D721Med (cell line): ENCODE data around the gene SMYD2.

Experiments
- DNase-seq: peaks from one replicate; pipeline ENCODE4 v3.0.0; 2011; ENCODE audit warnings: low spot score; ENCODE audit not compliant: insufficient read length
- FAIRE-seq: peaks from 2 replicates; lab custom pipeline; 2011; peaks lifted over from hg19 to GRCh38; lab: Jason Lieb, UNC
- TF ChIP-seq, protein P1 (sequence below): IDR thresholded peaks from 2 replicates; pipeline ENCODE4 v1.5.1; 2012; ENCODE audit warnings: mild to moderate bottlenecking, control low read depth; ENCODE audit not compliant: insufficient read depth; ENCODE audit errors: missing control alignments

SMYD2 gene

DNA sequence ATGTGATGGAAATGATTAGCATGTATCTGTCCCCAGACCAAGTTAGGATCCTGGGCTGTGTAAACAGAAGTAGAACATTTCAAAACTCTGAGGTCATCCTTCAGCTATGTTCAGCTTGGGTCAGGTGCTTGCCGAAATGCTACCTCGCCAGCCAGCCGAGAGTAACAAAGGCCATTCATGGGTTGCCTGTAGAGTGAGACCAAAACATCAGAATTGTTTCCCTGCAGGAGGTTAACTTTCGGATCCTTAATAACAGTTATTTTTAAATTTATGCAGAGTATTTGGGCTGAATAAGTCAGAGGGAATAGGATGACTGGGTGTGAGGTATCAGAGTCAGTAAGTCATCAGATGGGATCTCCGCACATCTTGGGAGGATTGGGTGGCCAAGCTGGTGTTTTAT, 35.6 kb downstream of the SMYD2 start:
- TF ChIP-seq, protein P1, sequence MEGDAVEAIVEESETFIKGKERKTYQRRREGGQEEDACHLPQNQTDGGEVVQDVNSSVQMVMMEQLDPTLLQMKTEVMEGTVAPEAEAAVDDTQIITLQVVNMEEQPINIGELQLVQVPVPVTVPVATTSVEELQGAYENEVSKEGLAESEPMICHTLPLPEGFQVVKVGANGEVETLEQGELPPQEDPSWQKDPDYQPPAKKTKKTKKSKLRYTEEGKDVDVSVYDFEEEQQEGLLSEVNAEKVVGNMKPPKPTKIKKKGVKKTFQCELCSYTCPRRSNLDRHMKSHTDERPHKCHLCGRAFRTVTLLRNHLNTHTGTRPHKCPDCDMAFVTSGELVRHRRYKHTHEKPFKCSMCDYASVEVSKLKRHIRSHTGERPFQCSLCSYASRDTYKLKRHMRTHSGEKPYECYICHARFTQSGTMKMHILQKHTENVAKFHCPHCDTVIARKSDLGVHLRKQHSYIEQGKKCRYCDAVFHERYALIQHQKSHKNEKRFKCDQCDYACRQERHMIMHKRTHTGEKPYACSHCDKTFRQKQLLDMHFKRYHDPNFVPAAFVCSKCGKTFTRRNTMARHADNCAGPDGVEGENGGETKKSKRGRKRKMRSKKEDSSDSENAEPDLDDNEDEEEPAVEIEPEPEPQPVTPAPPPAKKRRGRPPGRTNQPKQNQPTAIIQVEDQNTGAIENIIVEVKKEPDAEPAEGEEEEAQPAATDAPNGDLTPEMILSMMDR, result no peak
- FAIRE-seq (no peak), DNase-seq (no peak)

DNA sequence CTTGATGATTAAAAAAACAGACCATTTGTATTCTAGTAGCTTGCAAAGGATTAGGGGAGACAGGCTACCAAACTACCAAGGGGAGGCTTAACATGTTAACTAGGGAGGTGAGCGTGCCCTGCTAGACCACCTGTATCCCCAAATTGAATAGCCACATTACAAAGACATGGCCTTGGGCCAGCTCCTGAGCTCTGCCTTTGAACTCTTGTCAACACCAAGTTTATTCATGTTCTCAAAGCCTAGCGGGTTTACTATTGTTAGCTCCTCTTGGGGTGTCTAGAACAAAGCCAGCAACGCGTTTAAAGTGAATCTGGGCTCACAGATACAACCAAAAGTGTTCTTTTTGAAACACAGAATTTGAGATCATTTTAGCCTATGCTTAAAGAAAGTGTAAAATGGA, 36.3 kb downstream of the SMYD2 start:
- FAIRE-seq, result no peak
- TF ChIP-seq, protein P1, result no peak
- DNase-seq, result no peak

DNA sequence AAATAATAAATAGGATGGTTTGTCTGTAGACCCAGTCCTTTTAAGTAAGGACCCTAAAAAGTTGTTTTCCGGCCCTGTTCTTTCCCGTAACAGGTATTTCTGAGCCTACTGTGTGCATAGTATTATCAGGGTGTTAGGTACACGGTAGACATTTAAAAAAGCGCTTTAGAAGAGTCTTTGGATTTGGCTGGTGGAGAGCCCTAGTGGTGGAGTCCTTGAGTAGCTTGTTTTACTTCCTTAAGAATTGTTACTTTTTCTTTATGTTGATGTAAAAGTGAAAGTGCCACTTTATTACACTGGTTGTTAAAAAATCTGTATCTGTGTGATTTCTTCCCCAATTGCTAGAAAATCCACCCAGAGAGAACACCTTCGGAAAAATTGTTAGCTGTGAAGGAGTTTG, 36.8 kb downstream of the SMYD2 start:
- TF ChIP-seq, protein P1, result no peak
- DNase-seq (no peak), FAIRE-seq (no peak)

DNA sequence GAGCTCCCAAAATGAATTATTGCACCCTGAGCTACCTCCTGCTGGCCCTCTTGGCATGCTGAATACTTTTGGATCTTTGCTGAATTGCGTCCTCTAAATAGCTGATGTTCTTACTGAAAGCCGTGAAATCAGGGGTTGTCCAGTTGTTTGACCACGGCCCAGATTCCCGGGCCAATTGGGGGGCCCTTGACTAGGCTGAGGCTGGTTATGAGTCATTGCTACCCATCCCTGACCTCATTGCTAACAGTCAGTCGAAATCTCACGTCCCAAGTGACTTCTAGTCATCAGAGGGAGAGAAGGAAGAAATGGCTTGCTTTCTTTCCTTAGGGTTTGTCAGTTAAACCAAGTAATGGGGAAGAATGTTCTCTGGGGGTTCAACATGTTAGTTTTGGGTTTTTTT, 37.4 kb downstream of the SMYD2 start:
- FAIRE-seq (no peak), DNase-seq (no peak)
- TF ChIP-seq, protein P1, result no peak

DNA sequence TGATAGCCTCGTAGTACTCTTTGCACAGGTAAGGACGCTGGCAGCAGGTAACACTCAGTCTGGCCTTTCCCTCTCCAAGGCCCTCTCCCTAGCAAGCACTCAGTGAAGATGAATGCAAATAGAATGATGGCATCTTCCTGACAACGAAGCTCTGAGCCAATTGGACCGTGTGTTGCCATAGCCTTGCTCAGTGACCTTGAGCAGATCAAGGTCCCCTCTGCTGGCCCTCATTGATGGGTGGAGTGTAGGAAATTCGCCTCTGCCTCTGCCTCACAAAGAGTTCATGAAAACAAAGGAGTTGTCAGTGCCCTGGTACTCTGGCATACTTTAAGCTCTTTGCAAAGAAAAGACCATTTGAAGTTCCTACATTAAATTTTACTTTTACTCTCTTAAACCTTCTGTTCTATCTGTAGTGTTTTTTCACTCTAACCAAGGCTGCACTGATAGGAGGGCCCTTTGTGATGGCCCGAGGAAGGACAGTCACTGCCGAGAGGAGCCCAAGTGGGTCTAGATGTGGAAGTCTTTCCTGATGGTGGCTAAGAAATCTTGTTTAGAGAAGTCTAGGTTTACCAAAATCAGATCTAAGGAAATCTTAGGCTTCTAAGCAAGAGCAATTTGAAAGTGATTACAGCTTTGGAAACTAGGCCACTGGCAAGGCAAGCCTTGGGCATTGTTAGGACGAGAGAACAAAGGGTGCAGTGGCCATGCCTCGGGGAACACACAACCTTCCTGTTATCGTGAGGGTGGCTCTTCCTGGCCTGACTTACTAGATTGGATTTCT, 38.2 kb downstream of the SMYD2 start:
- TF ChIP-seq, protein P1, result no peak
- FAIRE-seq (no peak), DNase-seq (no peak)

DNA sequence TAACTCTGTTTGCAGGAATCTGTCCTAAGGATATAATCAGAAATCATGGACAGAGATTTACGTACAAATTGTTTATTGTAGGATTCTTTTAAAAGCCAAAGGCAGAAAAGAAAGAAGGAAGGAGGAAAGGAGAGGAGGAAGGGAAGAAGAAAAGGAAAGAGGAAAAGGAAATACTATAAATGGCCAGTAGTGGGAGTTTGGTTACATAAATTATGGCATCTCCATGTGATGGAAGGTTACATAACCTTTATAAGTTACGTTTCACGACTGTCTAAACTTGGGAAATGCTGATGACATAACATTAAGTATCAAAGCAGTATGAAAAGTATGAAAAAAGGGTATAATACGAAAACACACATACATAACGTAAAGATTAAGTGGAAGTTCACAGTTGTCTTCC, 39.0 kb downstream of the SMYD2 start:
- FAIRE-seq (no peak), DNase-seq (no peak)

More for the DNA sequence above, 39.0 kb downstream of the SMYD2 start:
- TF ChIP-seq, protein P1, result no peak
